ENCODE results near the gene SUN2.

The SUN2 gene

DNA sequence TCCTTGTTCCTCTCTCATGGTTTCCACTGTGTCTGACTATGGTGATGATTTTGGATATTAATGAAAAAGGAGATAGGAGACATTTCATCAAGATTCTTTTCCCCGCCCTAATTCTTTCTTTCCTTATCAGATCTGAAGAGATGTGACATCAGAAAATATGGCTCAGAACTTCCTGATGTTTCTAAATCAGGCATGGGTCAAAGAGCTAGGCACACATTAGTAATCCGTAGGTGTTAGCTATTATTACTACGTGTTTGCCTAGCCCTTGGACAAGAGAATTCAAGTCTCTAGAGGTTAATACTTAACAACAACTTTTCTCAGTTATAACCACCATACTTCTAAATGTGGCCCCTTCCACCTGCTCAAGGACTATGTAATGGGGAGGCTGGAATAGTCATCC is 60.9 kb downstream of the SUN2 start:
- ChIA-PET POLR2A (no interaction called here), CTCF (interaction anchor here (7.2 kb wide), 1 partner anchor 13 kb away, joined by 61 read pairs; the partner anchor contains the start of gene TOMM22)
- TF ChIP-seq, protein P1, sequence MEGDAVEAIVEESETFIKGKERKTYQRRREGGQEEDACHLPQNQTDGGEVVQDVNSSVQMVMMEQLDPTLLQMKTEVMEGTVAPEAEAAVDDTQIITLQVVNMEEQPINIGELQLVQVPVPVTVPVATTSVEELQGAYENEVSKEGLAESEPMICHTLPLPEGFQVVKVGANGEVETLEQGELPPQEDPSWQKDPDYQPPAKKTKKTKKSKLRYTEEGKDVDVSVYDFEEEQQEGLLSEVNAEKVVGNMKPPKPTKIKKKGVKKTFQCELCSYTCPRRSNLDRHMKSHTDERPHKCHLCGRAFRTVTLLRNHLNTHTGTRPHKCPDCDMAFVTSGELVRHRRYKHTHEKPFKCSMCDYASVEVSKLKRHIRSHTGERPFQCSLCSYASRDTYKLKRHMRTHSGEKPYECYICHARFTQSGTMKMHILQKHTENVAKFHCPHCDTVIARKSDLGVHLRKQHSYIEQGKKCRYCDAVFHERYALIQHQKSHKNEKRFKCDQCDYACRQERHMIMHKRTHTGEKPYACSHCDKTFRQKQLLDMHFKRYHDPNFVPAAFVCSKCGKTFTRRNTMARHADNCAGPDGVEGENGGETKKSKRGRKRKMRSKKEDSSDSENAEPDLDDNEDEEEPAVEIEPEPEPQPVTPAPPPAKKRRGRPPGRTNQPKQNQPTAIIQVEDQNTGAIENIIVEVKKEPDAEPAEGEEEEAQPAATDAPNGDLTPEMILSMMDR (IDR thresholded peaks at IDR 0.05; ENCODE audit: insufficient read depth, low read length, missing control alignments), result no peak
- no peak for DNase-seq (ENCODE audit: low read depth, low spot score)
- H3K4me3 ChIP-seq (ENCODE audit: low read depth, low read length), result no peak overlapping the region

DNA sequence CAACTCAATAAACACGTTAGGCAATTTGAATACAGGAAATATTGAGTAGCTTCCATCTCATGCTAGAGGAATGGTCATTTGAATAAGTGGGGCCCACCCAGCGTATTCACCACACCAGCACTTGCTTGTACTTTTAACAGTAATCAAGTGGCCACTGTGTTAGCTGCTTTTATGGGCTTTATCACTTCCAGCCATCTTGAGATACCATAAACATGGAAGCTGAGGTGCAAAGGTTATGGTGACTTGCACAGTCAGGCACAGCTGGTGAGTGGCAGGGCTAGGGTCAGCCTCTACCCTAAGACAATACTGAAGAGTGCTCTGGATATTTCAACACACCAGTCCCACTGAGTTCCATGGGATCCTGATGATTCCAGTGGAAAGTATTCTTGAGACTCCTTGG is 61.7 kb downstream of the SUN2 start:
- ChIA-PET POLR2A (no interaction called here), CTCF (interaction anchor here (0.8 to 7.2 kb wide), 3 partner anchors 11 to 642 kb away, joined by 3 to 61 read pairs (median 4); partner anchors contain the start of gene TOMM22)
- DNase-seq (ENCODE audit: low read depth, low spot score), result no peak
- H3K4me3 ChIP-seq (ENCODE audit: low read depth, low read length), result no peak overlapping the region
- TF ChIP-seq, protein P1 (IDR thresholded peaks at IDR 0.05; ENCODE audit: insufficient read depth, low read length, missing control alignments), result no peak

DNA sequence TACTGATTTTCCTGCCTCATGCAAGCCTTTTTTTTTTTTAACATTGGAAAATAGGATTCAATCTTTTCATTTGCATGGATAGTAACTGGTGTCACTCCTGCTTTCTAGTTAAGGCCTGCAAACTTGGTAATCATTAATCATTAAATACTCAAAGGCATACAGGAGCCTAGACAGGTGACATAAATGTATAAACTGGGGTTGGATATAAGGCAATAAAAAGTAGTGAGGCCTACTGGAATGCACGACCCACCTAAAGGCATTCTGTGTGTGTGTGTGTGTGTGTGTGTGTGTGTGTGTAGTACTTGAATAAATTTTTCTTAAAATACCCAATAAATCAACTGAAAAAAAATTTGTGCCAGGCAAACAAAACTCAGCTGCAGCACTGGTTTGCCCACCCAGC is 66.1 kb downstream of the SUN2 start:
- POLR2A ChIA-PET, result no interaction called here
- DNase-seq (ENCODE audit: low read depth, low spot score), result no peak
- no peak overlapping the region for H3K4me3 ChIP-seq (ENCODE audit: low read depth, low read length)
- TF ChIP-seq, protein P1 (IDR thresholded peaks at IDR 0.05; ENCODE audit: insufficient read depth, low read length, missing control alignments), result no peak
- CTCF ChIA-PET, result interaction anchor here (7.2 kb wide), 1 partner anchor 7 kb away, joined by 61 read pairs; the partner anchor contains the start of gene TOMM22

DNA sequence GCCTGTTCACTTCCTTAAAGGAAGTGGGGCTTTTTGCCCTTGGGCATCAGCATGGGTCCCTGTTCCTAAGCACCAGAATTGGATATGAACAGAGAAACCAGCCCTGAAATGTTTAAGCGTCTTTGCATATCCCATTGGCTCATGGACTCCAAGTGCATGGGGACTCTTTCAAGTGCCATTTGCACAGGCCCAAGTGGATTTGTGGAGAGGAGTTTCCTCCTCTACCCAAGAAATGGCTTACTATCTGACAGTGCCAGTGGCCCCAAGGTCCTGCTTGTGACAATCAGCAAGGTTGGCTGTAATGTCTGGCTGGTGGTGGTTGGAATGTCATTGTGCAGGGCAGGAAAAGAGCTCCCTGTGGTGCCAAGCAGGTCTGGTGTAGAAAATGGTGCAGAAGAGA is 70.0 kb downstream of the SUN2 start:
- CTCF ChIA-PET, result no interaction called here
- no peak for DNase-seq (ENCODE audit: low read depth, low spot score)
- POLR2A ChIA-PET, result no interaction called here
- TF ChIP-seq, protein P1 (IDR thresholded peaks at IDR 0.05; ENCODE audit: insufficient read depth, low read length, missing control alignments), result no peak
- no peak overlapping the region for H3K4me3 ChIP-seq (ENCODE audit: low read depth, low read length)

DNA sequence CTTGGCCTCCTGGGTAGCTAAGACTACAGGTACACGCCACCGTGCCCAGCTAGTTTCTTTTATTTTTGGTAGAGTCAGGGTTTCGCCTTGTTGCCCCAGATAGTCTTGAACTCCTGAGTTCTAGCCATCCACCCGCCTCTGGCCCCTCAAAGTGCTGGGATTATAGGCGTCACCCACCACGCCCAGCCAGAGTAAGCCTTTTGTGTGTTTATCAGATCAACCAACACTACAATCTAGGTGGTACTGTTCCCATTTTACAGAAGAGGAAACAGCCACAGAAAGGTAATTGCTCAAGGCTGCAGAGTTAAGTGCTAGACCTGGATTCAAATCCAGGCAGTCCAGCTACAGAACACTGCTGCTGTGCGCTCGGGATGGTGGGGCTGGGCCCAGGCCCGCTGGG is 70.9 kb downstream of the SUN2 start:
- H3K4me3 ChIP-seq (ENCODE audit: low read depth, low read length), result no peak overlapping the region
- ChIA-PET CTCF (no interaction called here), POLR2A (interaction anchor here (0.7 kb wide), 1 partner anchor 699 kb away, joined by 6 read pairs; no protein-coding TSS in a partner anchor)
- DNase-seq (ENCODE audit: low read depth, low spot score), result no peak
- TF ChIP-seq, protein P1 (IDR thresholded peaks at IDR 0.05; ENCODE audit: insufficient read depth, low read length, missing control alignments), result no peak

All from AG04449 (cell line).